Adipose tissue (tissue), 3 donors: ENCODE measurements around the gene PHF1. TPM values are rescaled to one million over a fixed set of nuclear protein-coding genes. Genes with fewer than 3 reads are reported as not detected.
"Not testable (repeated sequence)": the region's sequence is repeated elsewhere in the genome, so short reads cannot be mapped to it uniquely, and the experiment has no call there.

Experiments
- H3K27ac ChIP-seq: one replicate; pipeline ENCODE4 v1.5.1; 2013; ENCODE audit warnings: low read depth, low read length
- WGBS, 3 donors: extraction: QIAGEN DNeasy Blood & Tissue Kit; methylation state at CpG; one replicate each; pipeline ENCODE4 v1.1.7; 2013; 5-methylcytosine and 5-hydroxymethylcytosine counted together
- polyA plus RNA-seq, 3 donors: library from polyadenylated mRNA; stranded (reverse); fragments of 200-250 nt; gene quantifications; one replicate each; pipeline ENCODE4 v1.2.3, GENCODE V29; 2013
- donor health status: healthy with polysubstance abuse.
- donor health status: Bipolar disorder and iron deficiency.
- donor health status: healthy.

PHF1 gene
- polyA plus RNA-seq, 3 donors, result 52.3 to 106 (median 73.9) TPM

DNA sequence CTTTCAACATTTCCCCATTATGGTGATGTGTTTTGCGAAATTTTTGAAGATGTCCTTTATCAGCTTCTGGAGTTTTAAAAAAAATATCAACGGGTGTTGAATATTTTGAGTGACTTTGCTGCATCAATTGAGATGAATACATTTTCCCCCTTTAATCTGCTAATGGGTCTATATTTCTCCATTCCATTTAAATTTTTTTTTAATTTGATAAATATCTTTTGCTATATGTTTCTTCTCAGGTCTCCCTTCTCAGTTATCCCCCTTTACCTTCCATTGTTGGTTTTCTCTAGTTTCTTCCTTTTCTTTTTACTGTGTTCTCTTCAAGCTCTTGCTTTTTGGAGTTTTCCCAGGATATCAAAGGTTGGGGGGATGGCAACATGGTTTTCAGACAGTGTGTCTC lies 20.6 kb upstream of the PHF1 start:
- H3K27ac ChIP-seq, result no peak overlapping the region
- WGBS, 3 donors, result 72 to 90% (median 74%) methylated on average over 2 of the region's 2 CpGs

GRCh38 chr6:33390767-33391277 lies 20.0 kb upstream of the PHF1 start:
- peak overlapping the region; percentile 38 for H3K27ac ChIP-seq
- WGBS, 3 donors, result 74 to 82% (median 80%) methylated on average over 9 of the region's 9 CpGs

DNA sequence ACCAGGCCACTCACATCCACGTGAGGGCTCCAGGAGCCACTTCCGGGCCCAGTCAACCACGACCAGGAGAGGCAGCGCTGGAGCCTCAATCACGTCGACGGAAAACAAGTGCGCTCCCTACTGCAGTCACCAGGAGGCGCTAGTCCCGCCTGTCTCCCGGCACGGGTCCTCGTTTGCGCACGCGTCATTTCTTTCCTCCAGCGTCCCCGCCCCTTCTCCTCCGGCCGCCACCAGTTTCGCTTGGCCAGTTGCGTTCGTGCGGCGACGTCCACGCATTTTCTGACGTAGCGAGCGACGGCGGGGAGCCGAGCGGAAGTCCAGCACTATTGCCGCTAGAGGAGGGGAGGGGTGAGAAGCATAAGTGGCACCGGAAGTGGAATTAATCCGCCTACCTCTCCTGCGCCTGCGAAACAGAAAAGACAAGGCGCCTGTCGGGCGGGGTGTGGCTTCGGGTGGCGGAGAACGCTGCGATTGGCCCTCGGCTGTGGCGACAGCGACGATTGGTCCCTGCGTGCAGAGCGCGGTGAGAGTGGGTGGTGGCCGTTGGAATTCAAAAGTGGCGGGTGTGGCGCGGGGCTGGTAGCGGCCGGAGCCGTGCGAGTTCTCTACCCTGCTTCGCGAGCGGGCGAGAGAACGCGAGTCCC lies 19.4 kb upstream of the PHF1 start, which contains the start of gene KIFC1:
KIFC1 (plus strand) TSS at position 546 of the 644 bp plus-strand sequence. CDS start 163 bp downstream, outside the sequence.
- WGBS, 3 donors, result 0 to 1% (median 1%) methylated on average over 63 to 67 of the region's 67 CpGs
- H3K27ac ChIP-seq, result peak within 1 kb of the TSS; percentile 38

GRCh38 chr6:33391922-33392594 lies 18.8 kb upstream of the PHF1 start:
- no peak overlapping the region for H3K27ac ChIP-seq
- 0% methylated on average over 31 of the region's 31 CpGs for WGBS, 3 donors

GRCh38 chr6:33392595-33392948 lies 18.2 kb upstream of the PHF1 start:
- WGBS, 3 donors, result 36 to 47% (median 44%) methylated on average over 5 of the region's 5 CpGs
- no peak overlapping the region for H3K27ac ChIP-seq

DNA sequence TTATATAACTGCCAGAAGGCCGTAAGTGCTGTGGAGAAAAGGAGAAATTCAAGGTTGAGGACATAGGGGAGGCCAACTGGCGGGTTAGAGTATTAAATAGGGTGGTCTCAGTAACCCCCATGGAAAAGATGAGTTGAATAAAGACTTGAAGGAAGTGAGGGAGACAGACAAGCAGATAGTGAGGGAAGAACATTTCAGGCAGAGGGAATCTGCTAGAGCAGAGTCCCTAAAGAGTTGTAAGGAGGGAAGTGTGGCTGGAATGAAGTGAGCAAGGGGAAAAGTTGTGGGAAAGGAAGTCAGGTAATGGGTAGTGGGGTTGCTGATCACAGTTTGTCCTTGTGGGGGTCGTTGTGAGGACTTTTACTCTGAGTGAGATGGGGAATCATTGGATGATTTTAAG lies 17.8 kb upstream of the PHF1 start:
- 52 to 64% (median 59%) methylated on average over 3 of the region's 3 CpGs for WGBS, 3 donors
- H3K27ac ChIP-seq, result no peak overlapping the region

DNA sequence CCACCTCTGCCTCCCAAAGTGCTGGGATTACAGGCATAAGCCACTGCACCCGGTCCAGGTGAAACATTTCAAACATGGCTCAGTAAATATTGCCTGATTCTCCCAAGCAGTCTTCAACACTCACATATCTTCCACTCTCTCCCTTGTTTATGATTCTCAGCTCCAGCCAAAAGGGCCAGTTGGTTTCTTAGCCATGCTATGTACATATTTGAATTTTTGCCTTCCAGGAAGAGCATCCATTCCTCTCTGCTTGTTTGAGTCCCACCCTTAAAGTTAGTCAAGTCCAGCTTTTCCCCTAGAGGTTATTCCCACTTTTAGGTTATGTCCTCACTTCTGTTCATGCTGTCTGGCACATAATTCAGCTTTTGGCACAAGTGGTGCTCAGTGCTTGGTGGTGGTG lies 13.3 kb upstream of the PHF1 start:
- H3K27ac ChIP-seq, result no peak overlapping the region
- WGBS, 3 donors, result 83 to 89% (median 86%) methylated on average over 1 of the region's 1 CpG

DNA sequence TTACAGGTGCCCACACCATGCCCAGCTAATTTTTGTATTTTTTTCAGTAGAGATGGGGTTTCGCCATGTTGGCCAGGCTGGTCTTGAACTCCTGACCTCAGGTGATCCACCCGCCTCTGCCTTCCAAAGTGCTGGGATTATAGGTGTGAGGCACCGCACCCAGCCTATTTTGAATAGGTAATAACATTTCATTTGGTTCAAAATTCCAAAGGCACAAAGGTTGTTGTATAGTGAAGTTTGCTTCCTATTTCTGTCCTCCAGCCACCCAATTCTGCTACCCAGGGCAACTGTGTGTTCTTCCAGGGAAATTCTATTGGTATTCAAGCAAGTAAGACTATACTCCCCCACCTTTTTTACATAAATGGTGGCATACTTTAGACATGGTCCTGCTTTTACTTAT lies 12.2 kb upstream of the PHF1 start:
- 90 to 97% (median 95%) methylated on average over 3 of the region's 3 CpGs for WGBS, 3 donors
- H3K27ac ChIP-seq, result not testable (repeated sequence)

GRCh38 chr6:33399881-33400280 lies 10.9 kb upstream of the PHF1 start:
- WGBS, 3 donors, result 87 to 95% (median 95%) methylated on average over 6 of the region's 6 CpGs
- H3K27ac ChIP-seq, result not testable (repeated sequence)

- H3K27ac ChIP-seq, result no peak overlapping the region
- 90 to 98% (median 92%) methylated on average over 17 of the region's 17 CpGs for WGBS, 3 donors
Observed at GRCh38 chr6:33404884-33405283, 5.9 kb upstream of the PHF1 start.

- no peak overlapping the region for H3K27ac ChIP-seq
- 89 to 96% (median 92%) methylated on average over 15 of the region's 15 CpGs for WGBS, 3 donors
Observed at GRCh38 chr6:33405386-33405940, 5.4 kb upstream of the PHF1 start.

DNA sequence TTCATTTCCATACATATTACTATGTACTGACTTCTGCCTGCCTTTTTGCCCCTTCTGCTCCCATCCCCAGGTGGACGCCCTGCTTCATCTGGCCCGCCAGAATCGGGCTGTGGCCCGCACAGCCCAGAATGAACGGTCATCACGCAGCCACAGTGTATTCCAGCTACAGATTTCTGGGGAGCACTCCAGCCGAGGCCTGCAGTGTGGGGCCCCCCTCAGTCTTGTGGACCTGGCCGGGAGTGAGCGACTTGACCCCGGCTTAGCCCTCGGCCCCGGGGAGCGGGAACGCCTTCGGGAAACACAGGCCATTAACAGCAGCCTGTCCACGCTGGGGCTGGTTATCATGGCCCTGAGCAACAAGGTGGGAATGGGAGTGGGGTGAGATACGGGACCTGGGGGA lies 4.7 kb upstream of the PHF1 start:
- 94 to 96% (median 96%) methylated on average over 17 of the region's 17 CpGs for WGBS, 3 donors

DNA sequence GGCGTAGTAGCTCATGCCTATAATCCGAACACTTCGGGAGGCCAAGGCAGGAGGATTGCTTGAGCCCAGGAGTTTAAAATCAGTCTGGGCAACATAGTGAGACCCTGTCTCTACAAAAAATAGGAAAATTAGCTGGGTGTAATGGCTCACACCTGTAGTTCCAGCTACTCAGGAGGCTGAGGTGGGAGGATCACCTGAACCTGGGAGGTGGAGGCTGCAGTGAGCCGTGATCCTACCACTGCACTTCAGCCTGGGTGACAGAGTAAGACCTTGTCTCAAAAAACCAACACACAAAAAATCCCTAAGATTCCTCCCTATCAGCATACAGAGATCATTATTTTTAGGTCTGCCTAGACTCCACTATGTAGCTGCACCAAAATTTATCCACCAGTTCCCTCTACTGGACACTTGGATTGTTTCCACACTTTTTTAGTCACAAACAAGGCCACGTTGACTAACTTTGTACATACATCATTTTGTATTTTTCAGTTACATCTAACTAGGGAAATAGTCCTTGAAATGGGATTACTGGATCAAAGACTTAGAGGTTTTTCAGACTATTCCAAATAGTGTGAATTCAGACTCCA lies 3.6 kb upstream of the PHF1 start:
- no peak overlapping the region for H3K27ac ChIP-seq
- 77 to 79% (median 78%) methylated on average over 5 of the region's 5 CpGs for WGBS, 3 donors

More for the DNA sequence above, 4.7 kb upstream of the PHF1 start:
- H3K27ac ChIP-seq, result no peak overlapping the region

DNA sequence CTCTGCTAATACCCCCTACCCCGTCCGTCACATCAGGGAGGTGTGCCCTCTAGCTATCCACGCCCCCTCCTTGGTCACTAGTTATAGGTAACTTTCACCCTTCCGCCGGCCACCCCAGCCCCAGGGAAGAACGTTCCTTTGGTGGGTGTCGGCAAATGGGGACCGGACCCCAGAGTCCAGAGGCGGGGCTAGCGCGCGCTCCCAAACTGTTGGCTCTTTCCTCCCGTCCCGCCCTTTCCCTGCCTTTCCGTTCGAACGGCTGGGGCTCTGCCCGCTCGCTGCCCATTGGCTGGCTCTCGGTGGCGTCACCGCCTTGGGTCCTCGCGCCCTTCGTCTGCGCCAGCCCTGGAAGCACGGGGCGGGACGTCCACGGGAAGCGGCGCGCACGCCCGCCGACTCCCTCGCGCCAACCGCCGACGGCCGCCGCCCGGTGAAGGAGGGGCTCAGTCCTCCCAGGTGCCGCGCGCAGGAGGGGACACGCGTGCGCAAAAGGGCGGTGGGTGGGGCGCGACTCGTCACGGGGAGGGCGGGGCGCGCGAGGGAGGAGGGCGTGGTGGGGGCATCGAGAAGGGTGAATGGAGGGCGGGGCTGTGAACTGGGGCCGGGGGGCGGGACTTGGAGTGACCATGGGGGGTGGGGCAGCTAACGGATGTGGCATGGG lies 634 bp upstream of the PHF1 start:
- peak overlapping the region; percentile 55 for H3K27ac ChIP-seq
- 0 to 1% (median 1%) methylated on average over 56 to 65 of the region's 65 CpGs for whole genome bisulfite sequencing, 3 donors

- H3K27ac ChIP-seq, result no peak overlapping the region
- WGBS, 3 donors, result 53 to 58% (median 53%) methylated on average over 6 of the region's 6 CpGs
Observed at GRCh38 chr6:33411632-33412005, 805 bp downstream of the PHF1 start.

GRCh38 chr6:33412140-33413009 lies 1.6 kb downstream of the PHF1 start:
- WGBS, 3 donors, result 88 to 89% (median 88%) methylated on average over 10 of the region's 10 CpGs
- H3K27ac ChIP-seq, result no peak overlapping the region

DNA sequence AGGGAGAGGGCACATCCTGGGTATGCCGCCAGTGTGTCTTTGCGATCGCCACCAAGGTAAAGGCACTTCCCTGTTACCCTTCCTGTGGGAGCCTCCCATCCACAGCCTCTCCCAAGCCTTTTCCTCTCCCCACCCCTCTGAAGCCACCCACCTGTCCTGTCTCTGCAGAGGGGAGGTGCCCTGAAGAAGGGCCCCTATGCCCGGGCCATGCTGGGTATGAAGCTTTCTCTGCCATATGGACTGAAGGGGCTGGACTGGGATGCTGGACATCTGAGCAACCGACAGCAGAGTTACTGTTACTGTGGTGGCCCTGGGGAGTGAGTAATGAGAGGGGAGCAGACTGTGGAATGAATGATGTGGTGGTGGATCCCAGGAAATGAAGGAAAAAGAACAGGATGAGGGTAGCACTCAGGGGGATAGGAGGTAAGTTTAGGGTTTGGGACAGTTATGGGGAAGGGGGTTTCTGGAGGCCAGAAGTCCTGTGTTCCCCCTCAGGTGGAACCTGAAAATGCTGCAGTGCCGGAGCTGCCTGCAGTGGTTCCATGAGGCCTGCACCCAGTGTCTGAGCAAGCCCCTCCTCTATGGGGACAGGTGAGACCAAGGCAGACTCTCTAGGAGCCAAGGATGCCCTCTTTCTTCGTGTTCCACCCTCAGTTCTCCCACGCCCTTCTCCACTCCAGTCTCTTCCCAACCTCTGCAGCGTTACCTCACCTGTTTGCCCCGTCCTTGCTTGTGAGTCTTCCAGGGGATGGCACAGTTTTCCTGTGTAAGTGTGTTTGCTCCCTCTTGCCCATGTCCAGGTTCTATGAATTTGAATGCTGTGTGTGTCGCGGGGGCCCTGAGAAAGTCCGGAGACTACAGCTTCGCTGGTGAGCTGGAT lies 2.7 kb downstream of the PHF1 start:
- no peak overlapping the region for H3K27ac ChIP-seq
- WGBS, 3 donors, result 84 to 89% (median 86%) methylated on average over 14 of the region's 14 CpGs
